Upper lobe of left lung (tissue), 4 donors: ENCODE measurements around the gene SSR3.

ENCODE experiments used
- CTCF ChIP-seq, 6 experiments: fragments of 450-650 bp in 4 of 6; fragments of 200-600 bp in 2 of 6; sonication (generic) in 2 of 6; IDR thresholded peaks; one replicate each; pipeline ENCODE4 v1.5.1; 2016 to 2019; ENCODE audit warnings: antibody characterized with exemption in 6 of 6
- EP300 ChIP-seq, 4 donors: sonication (generic); formaldehyde crosslinking; IDR thresholded peaks; one replicate each; pipeline ENCODE4 v1.5.1; 2017; ENCODE audit warnings: antibody characterized with exemption in 4 of 4, control low read depth in 2 of 4
- POLR2A ChIP-seq, 4 donors: fragments of 450-650 bp; IDR thresholded peaks; one replicate each; pipeline ENCODE4 v1.5.1; 2016 to 2017; ENCODE audit warnings: antibody characterized with exemption in 4 of 4, mild to moderate bottlenecking in 2 of 4
- POLR2AphosphoS5 ChIP-seq, 2 donors: sonication (generic); formaldehyde crosslinking; IDR thresholded peaks; one replicate each; pipeline ENCODE4 v1.5.1; 2017; ENCODE audit warnings: antibody characterized with exemption in 2 of 2

DNA sequence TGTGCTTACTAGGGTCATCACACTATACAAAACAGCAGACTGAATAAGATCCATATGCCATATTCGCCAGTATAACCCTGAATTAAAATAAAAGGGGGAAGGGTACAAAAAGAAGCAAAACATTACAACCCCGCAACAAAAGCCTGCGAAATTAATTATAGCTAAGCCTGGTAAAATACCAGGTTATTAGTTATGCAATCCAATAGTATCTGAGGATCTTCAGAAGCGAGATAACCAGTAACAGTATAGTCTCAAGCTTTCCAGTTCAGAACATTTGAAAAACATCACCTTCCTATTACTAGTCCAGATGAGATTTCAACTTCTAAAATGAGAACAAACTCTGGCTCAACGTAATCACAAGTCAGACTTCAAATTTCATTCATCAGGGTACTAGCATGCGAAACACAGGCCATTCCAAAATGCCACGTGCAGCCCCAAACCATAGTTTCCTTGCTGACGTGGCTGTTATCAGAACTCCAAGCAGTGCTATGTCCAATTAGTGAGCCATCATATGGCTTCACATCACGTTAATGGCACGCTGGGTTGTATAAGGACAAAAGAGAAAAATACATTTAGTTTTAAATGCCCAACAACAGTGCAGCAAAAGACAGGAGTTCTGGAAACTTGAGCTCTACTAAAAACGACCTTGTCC, 1.1 kb downstream of the SSR3 start:
- TF ChIP-seq POLR2AphosphoS5 (IDR thresholded peaks at IDR 0.05) = no peak
- no peak for TF ChIP-seq EP300 (IDR thresholded peaks at IDR 0.05)
- TF ChIP-seq CTCF (IDR thresholded peaks at IDR 0.05) = no peak
- no peak for TF ChIP-seq POLR2A (IDR thresholded peaks at IDR 0.05)
